HTR-8/SVneo (cell line): Measurements from ENCODE around the gene CHPF.

Source experiments
- DNase-seq: peaks from one replicate; pipeline ENCODE4 v3.0.0; 2011; ENCODE audit warnings: low spot score, mixed read lengths; ENCODE audit not compliant: insufficient read length
- FAIRE-seq: peaks from 2 replicates; lab custom pipeline; 2011; peaks lifted over from hg19 to GRCh38; lab: Jason Lieb, UNC

The CHPF gene

DNA sequence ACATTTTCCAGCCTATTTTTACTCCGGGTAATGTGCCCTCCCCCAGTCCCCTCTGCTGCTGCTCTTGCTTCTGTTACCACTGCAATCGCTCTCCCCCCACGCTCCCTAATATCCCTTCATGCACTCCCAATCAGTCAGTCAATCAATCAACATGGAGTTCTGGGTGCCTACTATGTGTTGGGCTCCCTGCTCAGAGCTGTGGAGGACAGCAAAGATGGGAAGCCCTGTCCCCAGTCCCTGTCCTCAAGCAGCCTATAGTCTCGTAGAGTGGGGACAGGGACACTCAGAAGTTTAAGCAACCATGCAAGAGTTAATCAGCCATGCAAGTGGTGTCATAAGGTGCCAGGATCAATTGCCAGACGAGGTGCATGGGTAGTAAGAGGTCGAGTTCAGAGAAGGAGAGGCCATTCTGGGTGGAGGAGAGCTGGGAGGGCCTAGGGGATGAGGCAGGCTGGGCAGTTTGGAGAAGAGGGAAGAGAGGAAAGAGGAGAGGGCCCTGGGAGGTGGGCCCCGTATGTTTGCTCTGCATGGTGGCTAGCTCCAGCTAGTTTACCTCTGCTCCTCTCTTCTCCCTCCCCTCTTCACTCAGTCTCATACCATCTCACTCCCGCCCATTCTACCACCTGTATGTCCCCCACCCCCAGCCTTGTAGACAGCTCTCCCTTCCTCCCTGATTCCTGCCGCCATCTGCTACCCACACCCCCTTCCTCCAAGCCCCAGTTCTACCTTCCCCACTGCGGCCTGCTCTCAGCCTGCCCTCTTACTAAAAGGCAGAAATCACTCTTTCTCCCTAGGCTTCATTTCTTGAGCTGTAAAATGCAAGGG is 25.4 kb downstream of the CHPF start:
- DNase-seq (no peak), FAIRE-seq (no peak)

DNA sequence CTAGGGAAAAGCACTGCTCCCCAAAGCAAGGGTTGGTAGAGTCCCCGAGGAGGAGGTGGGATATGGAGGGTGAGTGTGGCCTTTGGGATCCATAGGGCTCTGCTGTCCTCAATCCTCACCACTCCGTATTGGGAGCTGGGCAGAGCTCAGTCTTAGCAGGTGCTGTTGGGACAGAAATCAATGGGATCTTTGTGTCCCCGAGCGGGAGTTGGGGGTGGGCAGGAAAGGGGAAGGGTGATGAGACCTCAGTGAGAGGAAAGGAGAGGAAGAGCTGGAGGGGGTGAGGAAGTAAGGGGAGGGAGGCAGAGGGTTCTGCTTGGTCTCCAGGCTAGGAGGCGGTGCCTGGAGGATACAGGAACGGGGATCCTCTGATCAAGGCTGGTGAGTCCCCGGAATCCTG is 26.7 kb downstream of the CHPF start:
- no peak for DNase-seq
- no peak for FAIRE-seq

DNA sequence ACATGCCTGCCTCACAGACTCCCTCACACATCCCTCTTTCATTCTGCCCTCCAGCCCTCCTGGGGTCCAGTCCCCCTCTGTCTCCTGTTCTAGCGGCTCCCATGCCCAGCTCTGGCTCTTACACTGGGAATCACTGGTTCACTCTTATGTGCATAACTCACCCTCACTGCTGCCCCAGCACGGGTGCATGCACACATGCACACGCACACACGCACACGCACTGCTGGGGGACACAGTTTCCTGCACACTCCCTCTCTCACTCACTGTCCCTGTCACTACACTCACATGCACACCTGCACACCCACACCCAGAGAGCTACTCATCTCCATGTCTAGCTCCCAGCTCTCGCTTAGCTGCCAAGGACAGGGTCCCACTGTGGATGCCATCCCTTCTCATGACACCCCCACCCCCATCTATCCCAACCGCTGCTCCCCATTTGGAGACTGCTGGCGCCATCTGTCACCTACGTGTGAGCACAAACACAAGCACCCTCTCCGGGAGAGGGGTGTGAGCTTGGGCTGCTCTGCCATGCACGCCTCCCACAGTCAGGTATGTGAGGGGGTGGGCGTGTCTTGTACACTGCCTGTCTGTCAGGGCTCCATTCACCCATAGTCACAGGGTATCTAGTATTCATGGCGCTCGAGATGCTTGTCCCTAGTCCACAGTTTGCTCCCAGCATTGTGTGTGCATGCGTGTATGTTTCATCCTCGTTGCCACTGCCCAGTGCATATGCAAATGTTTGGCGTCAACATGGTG is 27.6 kb downstream of the CHPF start:
- DNase-seq, result no peak
- no peak for FAIRE-seq

DNA sequence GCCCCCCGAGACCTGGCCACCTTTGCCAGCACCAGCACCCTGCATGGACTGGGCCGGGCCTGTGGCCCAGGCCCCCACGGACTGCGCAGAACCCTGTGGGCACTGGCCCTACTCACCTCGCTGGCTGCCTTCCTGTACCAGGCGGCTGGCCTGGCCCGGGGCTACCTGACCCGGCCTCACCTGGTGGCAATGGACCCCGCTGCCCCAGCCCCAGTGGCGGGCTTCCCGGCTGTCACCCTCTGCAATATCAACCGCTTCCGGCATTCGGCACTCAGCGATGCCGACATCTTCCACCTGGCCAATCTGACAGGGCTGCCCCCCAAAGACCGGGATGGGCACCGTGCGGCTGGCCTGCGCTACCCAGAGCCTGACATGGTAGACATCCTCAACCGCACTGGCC is 28.8 kb downstream of the CHPF start:
- no peak for DNase-seq
- no peak for FAIRE-seq

DNA sequence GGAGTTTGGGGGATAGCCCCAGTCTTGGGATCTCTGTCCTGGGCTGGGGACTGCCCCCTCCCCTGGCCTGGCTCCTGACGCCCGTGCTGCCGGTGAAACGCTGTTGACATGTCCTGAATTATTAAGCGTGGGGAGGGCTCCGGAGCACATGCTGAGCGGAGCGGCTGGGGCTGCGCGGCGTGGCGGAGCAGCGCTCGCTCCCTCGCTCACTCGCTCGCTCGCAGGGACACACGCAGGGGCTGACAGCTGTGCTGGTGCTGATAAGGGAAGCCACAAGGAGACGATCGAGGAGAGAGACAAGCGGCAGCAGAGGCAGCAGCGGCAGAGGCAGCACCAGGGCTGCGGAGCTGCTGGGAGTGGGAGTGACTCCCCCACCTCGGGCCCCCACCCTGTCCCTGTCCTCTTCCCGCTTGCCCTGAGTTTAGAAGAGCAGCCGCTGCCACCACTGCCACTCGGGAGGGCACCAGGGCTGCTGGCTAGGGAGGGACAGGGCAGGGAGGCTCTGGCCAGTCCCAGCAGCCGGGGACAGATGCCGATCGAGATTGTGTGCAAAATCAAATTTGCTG is 29.3 kb downstream of the CHPF start, which contains the start of gene ASIC4:
TSS of gene ASIC4 (plus strand) at position 287 of the 566 bp plus-strand sequence. CDS start at position 530, 243 bp downstream.
- DNase-seq (no peak), FAIRE-seq (no peak)

DNA sequence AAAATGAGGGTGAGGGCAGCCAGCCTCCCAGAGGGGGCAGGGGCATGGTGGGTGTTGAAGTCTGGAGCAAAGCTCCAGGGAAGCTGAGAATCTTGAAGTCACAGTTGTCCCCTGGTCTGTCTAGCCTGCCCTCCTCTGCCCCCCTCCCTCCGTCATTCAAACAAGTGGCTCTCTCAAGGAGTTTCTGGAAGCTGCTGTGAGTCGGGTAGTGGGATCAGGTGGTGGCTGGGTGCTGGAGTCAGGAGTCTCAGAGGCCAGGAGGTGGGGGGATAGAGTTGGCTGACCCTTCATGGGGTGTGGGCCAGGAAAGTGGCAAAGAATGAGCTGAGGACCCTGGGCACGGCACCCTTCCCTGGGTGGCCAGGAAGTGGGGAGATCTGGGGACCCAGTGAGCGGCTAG is 29.8 kb downstream of the CHPF start:
- FAIRE-seq (no peak), DNase-seq (no peak)

DNA sequence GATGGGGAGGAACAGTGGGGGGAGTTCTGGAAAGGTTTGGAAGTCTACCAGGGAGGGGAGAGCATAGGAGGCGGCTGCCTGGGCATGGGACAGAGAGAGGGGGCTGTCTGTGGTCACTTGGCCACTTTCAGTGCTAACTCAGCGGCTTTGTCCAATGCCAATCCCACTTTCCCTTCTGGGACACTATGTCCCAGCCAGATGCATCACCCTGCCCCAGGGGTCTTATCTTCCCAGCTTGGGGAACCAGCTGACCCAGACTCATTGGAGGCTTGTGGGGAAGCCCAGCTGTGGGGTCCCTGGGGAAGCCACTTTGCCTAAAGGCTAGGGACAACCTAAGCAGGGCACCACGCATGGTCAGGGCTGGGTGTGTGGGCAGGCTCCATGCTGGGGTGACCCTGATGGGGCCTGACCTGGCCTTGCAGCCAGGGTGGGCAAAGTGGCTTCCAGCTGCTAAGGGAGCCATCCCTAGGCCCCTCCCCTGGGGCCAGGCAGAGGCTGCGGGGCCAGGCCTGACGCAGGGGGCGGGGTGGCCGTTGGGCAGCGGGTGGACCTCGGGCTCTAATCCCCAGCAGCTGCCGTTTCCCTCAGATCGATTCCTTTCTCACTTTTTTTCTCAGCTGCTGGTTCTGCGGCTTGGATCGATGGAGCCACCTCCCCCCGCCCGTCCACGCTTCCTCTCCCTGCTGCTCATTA is 30.9 kb downstream of the CHPF start:
- DNase-seq (no peak), FAIRE-seq (no peak)

DNA sequence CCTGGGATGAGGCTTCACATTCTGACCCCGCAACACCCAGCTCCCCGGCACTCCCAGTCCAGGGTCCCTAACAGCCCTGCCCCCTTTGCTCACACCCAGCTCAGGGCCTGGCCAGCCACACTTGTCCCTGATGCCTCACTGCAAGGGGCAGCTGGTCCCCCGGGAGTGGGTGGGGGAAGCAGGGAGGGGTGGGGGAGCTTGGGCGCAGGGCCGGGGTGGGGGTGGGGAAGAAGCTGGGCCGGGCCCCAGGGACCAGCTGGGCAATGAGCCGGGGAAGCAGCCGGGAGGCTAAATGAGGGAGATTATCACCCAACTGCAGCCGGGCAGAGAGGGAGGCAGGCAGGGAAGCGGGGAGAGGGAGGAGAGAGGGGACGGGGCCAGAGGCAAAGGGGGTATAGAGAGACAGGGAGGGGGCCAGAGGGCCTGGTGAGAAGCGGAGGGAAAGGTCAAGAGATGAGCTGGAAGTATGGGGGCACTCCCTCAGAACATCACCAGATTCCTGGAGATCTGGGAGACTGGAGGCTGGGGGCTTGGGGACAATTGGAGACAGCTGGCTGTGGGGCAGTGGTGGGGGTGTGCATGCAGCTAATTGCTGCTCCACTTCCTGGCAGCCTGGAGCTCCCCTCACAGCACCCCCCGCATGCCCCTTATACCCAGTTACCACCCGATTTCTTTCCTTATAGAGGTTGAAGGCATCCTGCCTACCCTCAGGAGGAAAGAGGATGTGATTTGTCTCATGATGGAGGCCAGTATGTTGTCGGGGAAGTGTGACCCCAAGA is 31.9 kb downstream of the CHPF start:
- no peak for FAIRE-seq
- no peak for DNase-seq

DNA sequence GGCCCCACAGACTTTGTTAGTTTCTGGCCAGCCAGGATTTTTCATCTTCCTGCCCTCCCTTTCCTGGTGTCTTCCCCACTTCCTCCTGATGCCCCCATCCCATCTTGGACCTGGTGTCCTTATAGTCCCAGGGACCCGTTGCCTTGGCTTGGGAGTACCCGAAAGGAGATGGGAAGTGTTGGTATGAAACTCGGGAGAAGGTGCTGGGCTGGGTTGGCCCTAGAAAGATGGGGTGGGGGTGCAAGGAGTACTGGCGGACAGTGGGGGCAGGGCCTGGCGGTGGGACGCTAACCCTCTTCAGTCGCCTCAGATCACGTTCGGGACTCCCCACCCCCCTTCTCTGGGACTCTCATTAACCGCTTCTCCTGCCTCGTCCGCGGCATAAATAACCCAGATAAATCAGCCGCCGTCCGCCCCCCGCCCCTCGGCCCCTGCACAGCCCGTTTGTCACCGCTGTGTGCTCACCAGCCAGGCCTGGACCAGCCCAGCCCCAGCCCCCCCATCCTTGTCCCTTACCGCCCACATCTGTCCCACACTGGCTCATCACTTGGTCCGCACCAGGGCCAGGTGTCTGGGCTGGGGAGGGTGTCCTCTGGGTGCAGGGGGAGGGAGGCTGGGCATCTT is 33.0 kb downstream of the CHPF start:
- no peak for FAIRE-seq
- no peak for DNase-seq

DNA sequence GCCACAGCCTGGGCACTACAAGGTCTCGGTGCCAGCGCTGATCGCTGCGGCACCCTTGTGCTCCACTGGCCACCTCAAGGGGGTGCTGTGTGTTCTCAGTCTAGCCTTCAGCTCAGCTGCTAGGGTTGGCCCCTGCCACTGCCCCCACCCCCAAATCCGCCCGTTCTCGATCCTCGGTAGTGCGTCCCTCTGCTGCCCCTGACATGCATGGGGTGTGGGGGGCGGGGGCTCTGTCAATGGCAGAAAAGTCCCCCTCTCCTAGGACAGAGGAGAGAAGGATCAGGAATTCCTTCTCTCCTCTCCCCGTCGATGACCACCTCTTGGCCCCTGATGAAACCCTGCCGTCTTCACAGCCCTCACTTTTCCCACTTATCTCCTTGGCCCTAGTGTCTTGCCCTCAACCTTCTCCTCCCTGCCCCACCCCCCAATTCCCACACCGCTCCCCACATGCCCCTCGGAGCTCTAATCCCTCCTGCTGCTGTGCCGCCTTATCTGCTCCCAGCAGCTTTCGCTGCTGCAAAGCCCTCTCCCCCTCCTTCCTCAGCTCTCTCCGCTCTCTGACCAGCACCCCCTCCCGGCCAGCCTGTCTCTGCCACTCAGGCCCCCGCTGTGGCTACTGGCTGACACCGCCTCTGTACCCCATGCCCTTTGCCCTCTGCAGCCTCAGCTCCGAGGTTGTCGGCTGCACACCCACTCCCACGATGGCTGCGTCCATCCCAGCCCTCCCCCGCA is 33.7 kb downstream of the CHPF start:
- FAIRE-seq, result no peak
- DNase-seq, result peak; percentile 45

DNA sequence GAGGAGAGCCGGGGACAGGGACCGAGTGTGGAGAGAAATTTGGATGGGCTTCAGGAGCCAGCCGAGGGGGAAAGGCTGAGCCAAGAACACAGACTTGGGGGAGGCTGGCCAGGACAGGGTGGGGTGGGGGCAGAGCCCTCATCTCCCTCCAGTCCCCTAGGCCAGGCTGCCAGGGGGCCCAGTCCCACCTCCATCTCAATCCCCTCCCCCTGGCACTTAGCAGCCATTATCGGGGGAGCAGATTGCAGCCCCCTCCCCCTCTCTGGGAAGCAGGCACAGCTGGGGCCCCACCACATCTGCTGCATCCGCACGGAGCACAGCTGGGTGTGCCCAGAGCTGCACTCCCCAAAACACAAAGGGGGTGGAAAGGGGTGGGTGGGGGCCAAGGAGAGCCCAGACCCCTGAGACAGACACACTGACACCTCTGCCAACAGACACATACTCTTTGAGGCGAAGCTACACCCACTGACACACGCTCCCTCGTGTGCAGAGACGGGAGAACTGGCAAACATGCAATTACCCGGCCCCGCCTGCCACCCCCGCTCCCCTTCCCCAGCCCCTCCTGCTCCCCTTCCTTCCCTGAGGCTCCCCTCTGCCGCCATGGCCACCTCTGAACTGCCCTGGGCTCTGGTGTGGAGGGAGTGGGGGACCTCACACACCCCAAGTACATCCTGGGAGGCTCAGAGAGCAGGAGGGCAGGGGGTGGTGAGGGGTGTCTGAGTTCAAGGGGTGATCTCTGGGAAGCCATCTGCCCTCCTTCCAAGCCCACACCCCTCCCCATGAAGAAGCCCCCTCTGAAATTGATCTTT is 34.4 kb downstream of the CHPF start:
- DNase-seq, result no peak
- no peak for FAIRE-seq

DNA sequence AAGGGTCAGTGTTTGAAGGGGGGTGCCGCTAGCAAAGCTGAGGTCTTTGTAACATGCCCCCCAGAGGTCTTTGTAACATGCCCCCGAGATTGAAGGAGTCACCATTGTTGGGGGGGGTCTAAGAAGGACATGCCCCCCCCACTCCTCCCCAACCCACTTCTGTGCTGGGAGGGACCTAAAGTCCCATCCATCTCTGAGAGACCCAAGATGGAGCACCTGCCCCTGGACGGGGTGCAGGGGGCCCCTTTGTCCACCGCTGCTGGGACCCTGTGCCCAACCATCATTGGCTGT is 35.2 kb downstream of the CHPF start:
- no peak for FAIRE-seq
- no peak for DNase-seq

DNA sequence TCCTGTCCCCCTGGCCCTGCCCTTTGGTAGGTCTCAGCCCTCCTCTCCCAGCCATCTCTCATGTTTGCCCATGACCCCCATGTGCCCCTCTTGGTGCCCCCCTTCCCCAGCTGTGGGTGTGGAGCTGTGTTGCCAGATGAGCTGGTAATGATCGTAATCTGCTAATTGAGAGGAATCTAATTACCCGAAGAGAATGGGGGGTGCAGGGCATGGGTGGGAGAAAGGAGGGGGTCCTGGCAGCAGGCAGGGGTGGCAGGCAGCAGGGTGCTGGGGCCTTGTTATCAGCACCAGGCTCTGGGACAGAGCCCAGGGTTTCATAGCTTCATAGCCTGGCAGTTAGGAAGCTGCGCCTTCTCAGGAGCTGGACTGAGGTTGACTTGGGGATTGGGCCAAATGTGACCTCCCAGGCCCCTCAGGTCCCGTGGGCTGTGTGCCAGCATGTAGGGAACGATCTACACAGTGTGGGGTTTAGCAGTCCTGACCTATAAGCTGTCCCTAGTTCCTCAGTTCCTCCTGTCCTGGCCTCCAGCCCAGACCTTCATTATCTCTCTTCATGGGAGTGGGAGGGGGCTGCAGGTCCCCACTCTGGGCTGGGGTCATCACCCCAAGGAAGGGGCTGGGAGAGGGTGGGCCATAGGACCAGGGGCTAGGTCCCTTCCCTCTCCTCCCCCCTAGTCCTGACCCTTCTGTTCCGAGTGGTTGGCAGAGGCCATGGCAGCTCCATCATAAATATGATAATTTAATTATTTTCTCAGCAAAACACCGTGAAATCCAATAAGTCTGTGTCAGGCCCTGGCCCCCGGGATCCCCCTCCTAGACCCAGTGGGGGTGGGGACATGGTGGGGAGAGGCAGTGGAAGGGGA is 35.8 kb downstream of the CHPF start:
- DNase-seq (no peak), FAIRE-seq (no peak)

DNA sequence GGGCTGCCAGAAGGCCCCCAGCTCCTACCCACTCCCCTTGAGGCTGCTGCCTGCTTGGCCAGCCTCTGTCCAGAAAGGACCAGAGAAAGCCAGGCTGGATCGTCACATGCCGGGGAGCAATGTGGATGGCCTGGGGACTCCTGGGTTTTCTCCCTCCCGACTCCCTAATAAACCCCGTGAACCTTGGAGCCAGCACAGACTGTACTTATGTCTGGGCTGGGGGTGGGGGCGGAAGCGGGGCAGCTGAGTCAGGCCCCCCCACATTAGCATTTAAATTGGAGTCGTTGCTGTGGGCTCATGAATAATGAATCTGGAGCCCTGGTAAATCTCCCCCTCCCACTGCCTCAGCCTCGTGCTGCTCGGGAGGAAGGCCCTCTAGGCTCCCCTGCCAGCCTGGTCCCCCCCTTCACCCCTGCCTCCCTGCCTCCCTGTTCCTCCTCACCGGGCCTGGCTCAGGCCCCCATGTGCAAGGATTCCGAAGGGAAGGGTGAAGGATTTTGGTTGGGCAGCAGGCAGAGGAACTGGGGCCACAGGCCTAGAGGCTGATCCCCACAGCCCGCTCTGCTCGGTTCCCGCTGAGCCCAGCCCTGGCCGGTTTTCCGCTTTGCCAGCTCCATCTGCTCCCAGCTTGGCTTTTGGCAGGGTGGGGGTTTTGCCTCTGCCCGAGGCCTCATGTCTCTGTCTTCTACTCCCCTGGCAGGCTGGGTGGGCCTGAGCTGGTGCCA is 36.6 kb downstream of the CHPF start:
- no peak for DNase-seq
- FAIRE-seq, result no peak

DNA sequence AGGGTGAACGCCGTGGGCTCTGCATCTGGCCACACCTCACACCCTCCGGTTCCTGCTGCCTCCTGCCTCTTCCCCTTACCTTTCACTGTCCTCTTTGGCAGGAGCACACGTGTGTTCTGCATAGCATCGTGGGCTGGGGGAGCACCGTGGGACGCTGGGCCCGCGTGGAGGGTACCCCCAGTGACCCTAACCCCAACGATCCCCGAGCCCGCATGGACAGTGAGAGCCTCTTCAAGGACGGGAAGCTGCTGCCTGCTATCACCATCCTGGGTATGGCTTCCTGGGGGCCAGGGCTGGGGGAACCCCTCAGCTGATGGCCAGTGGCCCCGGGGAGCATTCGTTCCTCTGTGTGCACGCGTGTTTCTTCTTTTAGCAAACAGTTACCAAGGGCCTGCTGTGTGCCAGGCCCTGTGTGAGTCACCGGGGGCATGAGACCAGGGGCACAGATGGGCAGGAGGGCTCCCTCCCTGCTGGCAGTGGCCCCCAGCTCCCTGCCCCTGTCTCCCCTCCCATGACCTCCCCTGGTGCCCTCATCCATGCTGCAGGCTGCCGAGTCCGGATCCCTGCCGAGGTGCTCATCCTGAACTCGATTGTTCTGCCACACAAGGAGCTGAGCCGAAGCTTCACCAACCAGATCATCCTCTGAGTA is 37.3 kb downstream of the CHPF start:
- no peak for FAIRE-seq
- no peak for DNase-seq

DNA sequence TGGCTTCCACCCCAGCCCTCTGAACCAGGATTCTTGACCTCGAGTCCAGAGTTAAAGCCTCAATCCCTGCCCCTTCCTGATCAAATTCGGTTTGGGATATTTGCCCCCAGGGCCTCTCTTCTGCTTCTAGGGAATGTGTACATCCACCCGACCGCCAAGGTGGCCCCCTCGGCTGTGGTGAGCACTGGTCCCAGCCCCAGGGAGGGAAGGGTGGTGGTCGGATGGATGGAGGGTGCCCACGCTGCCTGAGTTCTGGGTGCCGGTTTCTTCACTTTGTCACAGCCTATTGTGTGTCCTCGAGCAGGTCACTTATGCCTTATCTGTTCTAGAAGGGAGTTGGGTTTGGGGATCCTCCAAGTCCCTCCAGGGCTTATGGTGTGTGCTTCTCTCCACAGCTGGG is 38.0 kb downstream of the CHPF start:
- FAIRE-seq (no peak), DNase-seq (no peak)
